GM19372 (cell line): ENCODE results near the gene KIAA1191.
"Not testable (repeated sequence)": the region's sequence is repeated elsewhere in the genome, so short reads cannot be mapped to it uniquely, and the experiment has no call there.

Source experiments
- ATAC-seq: cut with Tn5 transposase; IDR thresholded peaks from one replicate; pipeline ENCODE4 v1.9.1; 2021; ENCODE audit warnings: mild to moderate bottlenecking, low read depth, moderate library complexity; ENCODE audit not compliant: unreplicated experiment

KIAA1191 gene

GRCh38 chr5:176319827-176320554 is 41.6 kb downstream of the KIAA1191 start:
- no peak for ATAC-seq

GRCh38 chr5:176317534-176318374 is 43.8 kb downstream of the KIAA1191 start:
- no peak for ATAC-seq

GRCh38 chr5:176305356-176305755 is 56.2 kb downstream of the KIAA1191 start:
- ATAC-seq = not testable (repeated sequence)
